Measurements from ENCODE around the gene STK16. TPM values are rescaled to one million over a fixed set of nuclear protein-coding genes. Genes with fewer than 3 reads are reported as not detected.

The STK16 gene
- total and polyA plus RNA-seq, 2 of the 13 experiments (the other 11 are each of a cell fraction or from before 2014, with no cell fraction given), result 28.0 to 50.9 TPM

DNA sequence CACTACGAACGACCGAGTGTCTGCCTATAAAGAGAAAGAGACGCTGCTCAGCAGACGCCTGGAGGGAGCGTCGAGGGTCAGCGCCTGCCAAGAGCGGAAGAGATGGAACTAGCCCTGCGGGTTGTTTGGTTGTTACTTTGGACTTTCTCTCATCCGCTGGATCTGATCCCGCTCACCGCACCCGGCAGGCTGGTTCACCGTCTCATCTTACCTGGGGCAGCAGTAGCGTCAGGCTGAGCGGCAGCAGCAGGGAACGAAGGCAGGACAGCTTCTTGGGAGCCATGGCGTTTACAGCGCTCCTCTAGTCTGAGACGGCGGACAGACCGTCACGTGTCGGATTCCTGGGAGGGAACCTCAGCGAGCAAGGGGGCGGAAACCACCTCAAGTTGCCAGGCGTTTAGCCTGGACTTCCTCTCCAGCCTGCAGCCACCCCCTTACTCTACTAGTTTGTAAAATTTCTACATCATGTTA lies 2.0 kb upstream of the STK16 start:
- no peak for FAIRE-seq
- no peak overlapping the region for H2AFZ ChIP-seq (ENCODE audit: low read length)
- no peak overlapping the region for H3K4me2 ChIP-seq (ENCODE audit: low read depth, low read length)
- no peak overlapping the region for H3K4me3 ChIP-seq (replicated peaks in 1 of 3; ENCODE audit: insufficient read depth in 1 of 3, low read depth in 2 of 3, low read length in 3 of 3)
- no TSS peak for BruUV-seq (replicated peaks)
- H4K20me1 ChIP-seq (ENCODE audit: insufficient read depth, low read length), result no peaks in the 10 kb centered on the region
- WGBS (ENCODE audit: low lambda C conversion rate), result 89% methylated on average over 27 of the region's 28 CpGs
- TF ChIP-seq SMARCE1 (IDR thresholded peaks at IDR 0.05; ENCODE audit: borderline replicate concordance), result no peak
- TF ChIP-seq WIZ (CRISPR knock-in tag; IDR thresholded peaks at IDR 0.05), result no peak
- TF ChIP-seq, protein P1, sequence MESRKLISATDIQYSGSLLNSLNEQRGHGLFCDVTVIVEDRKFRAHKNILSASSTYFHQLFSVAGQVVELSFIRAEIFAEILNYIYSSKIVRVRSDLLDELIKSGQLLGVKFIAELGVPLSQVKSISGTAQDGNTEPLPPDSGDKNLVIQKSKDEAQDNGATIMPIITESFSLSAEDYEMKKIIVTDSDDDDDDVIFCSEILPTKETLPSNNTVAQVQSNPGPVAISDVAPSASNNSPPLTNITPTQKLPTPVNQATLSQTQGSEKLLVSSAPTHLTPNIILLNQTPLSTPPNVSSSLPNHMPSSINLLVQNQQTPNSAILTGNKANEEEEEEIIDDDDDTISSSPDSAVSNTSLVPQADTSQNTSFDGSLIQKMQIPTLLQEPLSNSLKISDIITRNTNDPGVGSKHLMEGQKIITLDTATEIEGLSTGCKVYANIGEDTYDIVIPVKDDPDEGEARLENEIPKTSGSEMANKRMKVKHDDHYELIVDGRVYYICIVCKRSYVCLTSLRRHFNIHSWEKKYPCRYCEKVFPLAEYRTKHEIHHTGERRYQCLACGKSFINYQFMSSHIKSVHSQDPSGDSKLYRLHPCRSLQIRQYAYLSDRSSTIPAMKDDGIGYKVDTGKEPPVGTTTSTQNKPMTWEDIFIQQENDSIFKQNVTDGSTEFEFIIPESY (CRISPR knock-in tag; IDR thresholded peaks at IDR 0.05), result no peak
- TF ChIP-seq TCF12 (IDR thresholded peaks at IDR 0.05), result no peak
- TF ChIP-seq TCF12 (CRISPR knock-in tag; IDR thresholded peaks at IDR 0.05), result no peak
- TF ChIP-seq ZNF777 (CRISPR knock-in tag; IDR thresholded peaks at IDR 0.05), result no peak
- TF ChIP-seq ZC3H4 (CRISPR knock-in tag; IDR thresholded peaks at IDR 0.05; ENCODE audit: borderline replicate concordance), result no peak
- ATAC-seq, result no peak
- H3K36me3 ChIP-seq (replicated peaks in 1 of 2; ENCODE audit: control insufficient read depth in 1 of 2, insufficient read depth in 2 of 2, low read length in 2 of 2), result peaks cover 4 to 12% of the 10 kb centered on the region in 2 experiments
- H3K4me1 ChIP-seq (ENCODE audit: insufficient read depth, low read length), result peaks cover 33% of the 10 kb centered on the region
- DNase-seq (ENCODE audit: low spot score), result no peak
- H3K27me3 ChIP-seq (ENCODE audit: control insufficient read depth in 1 of 2, insufficient read depth in 2 of 2, low read length in 2 of 2), result no peaks in the 10 kb centered on the region; a peak in 1 of 5 replicates
- H3K27ac ChIP-seq (ENCODE audit: extremely low read length, insufficient read depth, low read length), result no peak overlapping the region
- H3K79me2 ChIP-seq (ENCODE audit: insufficient read depth, low read length), result peaks cover 14% of the 10 kb centered on the region
- CTCF ChIA-PET (ENCODE audit: low intra/inter-chr PET ratio, low total read pairs), result no interaction called here
- in situ Hi-C loops (cut with HindIII; ENCODE audit: extremely low pct_ligation_motif_present, low pct_unique_long_range_greater_than_20kb), result no loop called here
- no peak overlapping the region for H3K9ac ChIP-seq (ENCODE audit: insufficient read depth, low read depth, low read length)
- no peaks in the 10 kb centered on the region for H3K9me3 ChIP-seq (ENCODE audit: low read length)
- POLR2A ChIA-PET, result interaction anchor here (3.2 kb wide), 1 partner anchor 25 kb away, joined by 57 read pairs; the partner anchor contains the start of gene ABCB6
- intact Hi-C loops (cut with micrococcal nuclease; ENCODE audit: unreplicated experiment), result no loop called here

DNA sequence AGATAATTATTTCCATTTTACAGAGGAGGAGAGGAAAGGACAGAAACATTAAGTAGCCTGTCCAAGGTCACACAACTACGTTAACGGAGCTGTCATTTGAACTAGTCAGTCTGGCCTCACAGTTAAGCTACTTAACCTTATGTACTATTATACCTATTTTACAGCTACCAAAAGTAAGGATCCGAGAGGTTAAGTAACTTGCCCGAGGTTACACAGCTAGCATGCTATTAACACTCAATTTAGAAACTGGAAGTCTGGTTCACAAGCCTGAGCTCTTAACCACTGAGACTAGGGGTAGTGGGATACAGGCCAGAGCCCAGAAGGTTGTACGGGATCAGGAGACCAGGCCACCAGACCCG lies 511 bp upstream of the STK16 start:
- Histone ChIP-seq H2AFZ (ENCODE audit: low read length) (no peak overlapping the region), H3K4me3 (replicated peaks in 1 of 3; ENCODE audit: insufficient read depth in 1 of 3, low read depth in 2 of 3, low read length in 3 of 3) (peak overlapping the region; percentile 88 to 97 (median 93)), H3K27me3 (ENCODE audit: control insufficient read depth in 1 of 2, insufficient read depth in 2 of 2, low read length in 2 of 2) (no peaks in the 10 kb centered on the region; a peak in 1 of 5 replicates), H3K79me2 (ENCODE audit: insufficient read depth, low read length) (peaks cover 14% of the 10 kb centered on the region), H3K27ac (ENCODE audit: extremely low read length, insufficient read depth, low read length) (peak overlapping the region; percentile 72), H3K36me3 (replicated peaks in 1 of 2; ENCODE audit: control insufficient read depth in 1 of 2, insufficient read depth in 2 of 2, low read length in 2 of 2) (peaks cover 2 to 13% of the 10 kb centered on the region in 2 experiments), H3K4me2 (ENCODE audit: low read depth, low read length) (peak overlapping the region; percentile 90), H4K20me1 (ENCODE audit: insufficient read depth, low read length) (no peaks in the 10 kb centered on the region), H3K9ac (ENCODE audit: insufficient read depth, low read depth, low read length) (peak overlapping the region; percentile 90), H3K4me1 (ENCODE audit: insufficient read depth, low read length) (peaks cover 48% of the 10 kb centered on the region), H3K9me3 (ENCODE audit: low read length) (no peaks in the 10 kb centered on the region)
- FAIRE-seq, result peak; percentile 46
- ChIA-PET CTCF (ENCODE audit: low intra/inter-chr PET ratio, low total read pairs) (no interaction called here), POLR2A (interaction anchor here (0.7 to 3.2 kb wide), 26 partner anchors 8 to 463 kb away, joined by 3 to 69 read pairs (median 7); partner anchors contain the start of genes ABCB6, ANKZF1, ATG9A and CNPPD1)
- BruUV-seq (replicated peaks), result TSS peak; percentile 79
- intact Hi-C loops (cut with micrococcal nuclease; ENCODE audit: unreplicated experiment), result loop anchor here (1.0 kb wide), 1 partner anchor 15 kb away; the partner anchor contains the start of genes ANKZF1 and ATG9A
- no peak for DNase-seq (ENCODE audit: low spot score)
- no peak for ATAC-seq
- 0% methylated on average over 4 of the region's 6 CpGs for WGBS (ENCODE audit: low lambda C conversion rate)
- in situ Hi-C loops (cut with HindIII; ENCODE audit: extremely low pct_ligation_motif_present, low pct_unique_long_range_greater_than_20kb), result no loop called here
- TF ChIP-seq ZNF431 (CRISPR knock-in tag; IDR thresholded peaks at IDR 0.05; ENCODE audit: borderline replicate concordance, low read depth) (0 out of 2 replicates have a peak, but pooled peaks have one; percentile 3), ZNF451 (CRISPR knock-in tag; IDR thresholded peaks at IDR 0.05) (no peak), ZMYM3 (CRISPR knock-in tag; IDR thresholded peaks at IDR 0.05) (peak; percentile 57), CHD4 (IDR thresholded peaks at IDR 0.05; ENCODE audit: borderline replicate concordance, low read length) (peak; percentile 38; the same call in 1 of the 2 replicates)
